ENCODE results near the gene ZFAND3.

The ZFAND3 gene

GRCh38 chr6:37897818-37898515 lies 78.4 kb downstream of the ZFAND3 start:
- DNase-seq = no peak

DNA sequence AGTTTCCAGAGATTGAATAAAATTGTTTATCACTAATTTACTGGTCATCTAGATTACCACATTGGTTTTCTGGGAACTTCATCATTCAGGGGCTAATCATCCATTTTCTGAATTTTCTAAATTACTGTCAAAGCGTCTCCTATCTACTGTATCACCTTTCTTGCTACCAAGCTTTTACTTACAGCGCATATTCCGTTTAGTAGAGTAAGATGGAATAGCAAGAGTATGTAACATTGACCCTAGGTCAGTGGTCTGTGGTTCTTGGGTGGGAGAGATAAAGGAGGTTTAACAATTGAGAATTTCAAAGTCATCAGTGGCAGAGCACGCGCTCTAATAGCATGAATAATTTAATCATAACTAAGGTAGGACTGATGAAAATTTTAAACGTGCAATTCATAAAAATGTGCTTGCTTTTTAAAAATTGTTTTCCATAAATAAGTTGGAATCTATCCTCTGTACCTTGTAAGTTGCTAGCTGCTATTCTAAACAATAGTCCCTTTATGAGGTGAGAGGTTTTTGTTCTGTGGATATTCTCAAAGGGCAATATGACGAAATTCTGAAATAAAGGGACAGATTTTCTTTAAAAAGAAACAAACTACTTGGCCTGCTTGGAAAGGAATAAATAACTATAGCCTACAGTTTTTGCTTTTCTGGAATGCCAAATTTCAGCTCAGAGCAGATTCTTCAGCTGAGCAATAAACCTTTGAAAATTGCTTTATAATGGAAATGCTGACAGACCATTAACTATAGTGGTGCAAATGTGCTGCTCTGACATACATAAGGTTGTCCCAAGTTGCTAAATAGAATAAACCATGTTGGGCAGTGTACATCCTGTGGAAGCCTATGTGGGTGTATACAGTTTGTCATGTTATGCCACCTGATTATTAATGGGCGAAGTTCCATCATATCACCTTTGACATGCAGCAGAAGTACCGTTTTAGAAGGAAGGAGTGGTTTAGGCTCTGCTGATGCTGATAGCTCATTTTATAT lies 84.1 kb downstream of the ZFAND3 start:
- DNase-seq = no peak

DNA sequence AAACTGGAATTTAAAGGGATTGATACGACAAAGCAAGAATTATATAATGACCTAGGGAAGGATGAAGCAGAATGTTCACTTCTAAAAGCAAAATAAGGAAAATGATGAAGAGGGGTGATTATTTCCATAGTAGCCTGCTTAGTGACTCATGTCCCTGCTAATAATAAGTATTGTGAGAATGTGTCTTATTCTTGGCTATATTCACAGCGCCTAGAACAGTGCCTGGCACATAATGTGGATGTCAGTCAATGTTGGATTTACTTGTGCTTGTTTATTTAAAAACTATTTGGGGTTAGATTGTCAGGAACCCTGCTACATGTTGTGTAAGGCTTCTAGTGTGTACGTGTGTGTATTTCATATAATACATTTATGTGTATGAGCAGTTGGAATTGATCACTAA lies 85.1 kb downstream of the ZFAND3 start:
- DNase-seq = no peak

DNA sequence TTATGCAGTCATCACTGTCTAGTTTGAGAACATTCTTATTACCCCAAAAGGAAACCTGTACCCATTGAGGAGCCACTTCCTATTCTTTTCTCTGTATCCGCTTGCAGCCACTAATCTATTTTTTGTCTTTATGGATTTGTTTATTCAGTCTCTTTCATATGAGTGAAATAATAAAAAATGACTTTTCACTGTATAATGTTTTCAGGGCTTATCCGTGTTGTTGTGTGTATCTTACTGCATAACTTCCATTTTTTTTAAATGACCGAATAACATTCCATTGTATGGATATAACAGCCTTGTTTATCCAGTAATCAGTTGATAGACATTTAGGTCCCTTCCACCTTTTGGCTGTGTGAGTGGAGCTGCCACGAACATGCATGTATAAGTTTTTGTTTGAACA lies 86.6 kb downstream of the ZFAND3 start:
- no peak for DNase-seq

GRCh38 chr6:37910998-37911397 lies 91.5 kb downstream of the ZFAND3 start:
- DNase-seq = no peak

- no peak for DNase-seq
Measured at GRCh38 chr6:37913210-37913609, 93.7 kb downstream of the ZFAND3 start.

DNA sequence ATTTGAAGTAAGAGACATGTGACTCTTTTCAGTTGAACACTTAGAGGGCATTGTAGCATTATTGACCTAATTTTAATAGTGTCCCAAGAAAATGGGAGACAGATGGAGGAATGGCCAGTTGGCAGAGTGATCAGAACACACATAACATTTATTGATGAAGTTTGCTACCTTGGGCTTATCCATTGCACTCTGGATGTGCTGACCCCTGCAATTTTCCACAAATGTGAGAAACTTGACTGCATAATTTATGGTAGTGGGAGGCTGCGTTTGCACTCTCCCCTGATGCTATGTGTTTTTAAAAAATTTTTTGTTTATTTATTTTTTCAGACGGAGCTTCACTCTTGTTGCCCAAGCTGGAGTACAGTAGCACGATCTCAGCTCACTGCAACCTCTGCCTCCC lies 95.9 kb downstream of the ZFAND3 start:
- DNase-seq = no peak

- no peak for DNase-seq
Measured at GRCh38 chr6:37916149-37916548, 96.6 kb downstream of the ZFAND3 start.

- DNase-seq = no peak
Measured at GRCh38 chr6:37916675-37917074, 97.1 kb downstream of the ZFAND3 start.

GRCh38 chr6:37917566-37917965 lies 98.0 kb downstream of the ZFAND3 start:
- DNase-seq = no peak

- DNase-seq = no peak
Measured at GRCh38 chr6:37919417-37920157, 100.1 kb downstream of the ZFAND3 start.

DNA sequence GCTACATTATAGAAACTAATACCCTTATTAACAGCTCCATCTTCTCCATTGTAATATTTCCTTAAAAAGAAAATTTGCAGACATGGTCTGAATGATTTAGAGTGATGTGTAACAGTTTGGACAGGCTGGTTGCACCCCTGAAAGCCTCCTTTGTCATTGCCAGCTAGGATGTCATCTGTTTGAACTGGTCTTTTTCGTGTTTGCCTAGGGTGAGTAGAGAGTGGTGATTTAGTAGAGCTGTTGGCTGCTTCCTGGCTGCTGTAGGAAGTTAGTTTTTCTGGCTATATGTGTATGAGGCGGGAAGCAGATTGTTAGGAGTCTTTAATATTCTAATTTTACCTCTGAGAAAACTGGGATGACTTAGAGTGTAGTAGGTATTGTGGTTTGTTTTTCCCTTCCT lies 101.1 kb downstream of the ZFAND3 start:
- no peak for DNase-seq

DNA sequence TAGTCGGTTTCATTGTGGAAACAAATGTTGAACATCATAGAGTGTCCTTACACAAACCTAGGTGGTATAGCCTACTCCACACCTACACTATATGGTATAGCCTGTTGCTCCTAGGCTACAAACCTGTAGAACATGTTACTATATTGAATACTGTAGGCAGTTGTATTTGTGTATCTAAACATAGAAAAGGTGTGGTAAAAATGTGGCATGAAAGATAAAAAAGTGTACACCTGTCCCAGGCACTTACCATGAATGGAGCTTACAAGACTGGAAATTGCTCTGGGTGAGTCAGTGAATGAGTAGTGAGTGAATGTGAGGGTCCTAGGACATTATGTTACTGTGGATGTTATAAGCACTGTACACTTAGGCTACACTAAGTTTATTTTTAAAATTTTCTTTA lies 103.0 kb downstream of the ZFAND3 start:
- no peak for DNase-seq

DNA sequence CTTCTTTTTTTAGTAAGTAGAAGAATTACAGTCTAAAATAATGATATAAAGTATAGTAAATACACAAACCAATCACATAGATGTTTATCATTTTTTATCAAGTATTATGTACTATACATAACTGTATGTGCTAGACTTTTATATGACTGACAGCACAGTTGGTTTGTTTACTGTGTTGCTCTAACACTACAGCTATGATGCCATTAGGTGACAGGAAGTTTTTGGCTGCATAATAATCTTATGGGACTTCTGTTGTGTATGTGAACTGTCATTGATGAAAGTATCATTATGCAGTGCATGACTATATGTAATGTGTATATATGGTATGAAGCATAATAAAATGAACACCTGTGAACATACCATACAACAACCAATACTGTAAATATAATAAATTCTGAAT lies 104.0 kb downstream of the ZFAND3 start:
- DNase-seq = no peak

GRCh38 chr6:37926661-37927060 lies 107.1 kb downstream of the ZFAND3 start:
- DNase-seq = no peak

- DNase-seq = no peak
Measured at GRCh38 chr6:37928217-37928616, 108.7 kb downstream of the ZFAND3 start.

DNA sequence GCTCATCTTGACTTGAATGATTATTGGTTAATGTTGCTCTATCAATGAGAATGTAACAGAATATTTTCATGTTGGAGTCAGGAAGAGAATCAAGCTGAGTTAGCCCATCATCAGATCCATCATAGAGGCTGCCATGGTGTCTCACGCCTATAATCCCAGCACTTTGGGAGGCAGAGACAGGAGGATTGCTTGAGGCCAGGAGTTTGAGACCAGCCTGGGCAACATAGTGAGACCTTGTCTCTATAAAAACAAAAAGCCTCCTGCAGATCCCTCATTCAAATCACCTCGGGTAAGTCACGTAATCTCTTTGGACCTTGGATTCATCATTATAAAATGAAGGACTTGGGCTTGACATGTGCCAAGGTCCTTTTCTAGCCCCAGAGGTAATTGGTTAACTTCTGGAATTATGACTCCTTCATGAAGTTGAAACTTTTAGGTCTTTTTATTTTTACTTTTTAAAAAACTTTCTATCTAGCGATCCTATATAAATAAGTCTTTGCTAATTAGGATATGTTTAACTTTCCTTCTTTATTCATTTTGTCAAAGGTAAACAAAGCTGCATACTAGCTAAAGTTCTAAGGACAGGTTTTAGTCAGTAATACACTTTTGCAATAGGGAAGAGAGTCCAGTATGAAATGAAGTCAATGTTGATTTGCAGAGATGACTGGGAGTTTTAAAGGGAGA lies 110.9 kb downstream of the ZFAND3 start:
- no peak for DNase-seq

GRCh38 chr6:37931066-37931465 lies 111.5 kb downstream of the ZFAND3 start:
- no peak for DNase-seq

- no peak for DNase-seq
Measured at GRCh38 chr6:37934276-37934675, 114.7 kb downstream of the ZFAND3 start.

DNA sequence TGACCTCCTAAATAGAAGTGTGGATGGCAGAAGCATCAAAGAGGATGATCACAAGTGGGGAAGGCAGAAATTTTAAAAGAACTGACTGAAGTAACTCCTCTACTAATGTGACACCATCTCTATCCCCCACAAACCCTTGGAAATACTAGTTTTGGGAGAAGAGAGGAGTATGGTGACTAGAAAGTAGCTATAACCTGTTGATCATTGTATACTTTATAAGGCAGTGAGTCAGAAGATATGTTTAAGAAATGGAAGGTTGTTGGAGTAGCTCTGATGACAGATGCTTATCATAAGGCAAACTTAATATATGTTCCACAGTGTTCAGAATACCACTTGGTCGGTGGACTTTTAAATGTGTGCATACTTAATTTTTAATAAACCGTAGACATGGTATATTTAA lies 116.6 kb downstream of the ZFAND3 start:
- DNase-seq = no peak

- no peak for DNase-seq
Measured at GRCh38 chr6:37936906-37937305, 117.4 kb downstream of the ZFAND3 start.

- no peak for DNase-seq
Measured at GRCh38 chr6:37938909-37939308, 119.4 kb downstream of the ZFAND3 start.

Measured in stimulated activated CD4-positive, alpha-beta T cell treated with anti-CD3 and anti-CD28 coated beads, Interleukin-4, amount 100 ng/mL, for 24 hours (primary cell).